ENCODE data around the gene TMEM192. TPM values are rescaled to one million over a fixed set of nuclear protein-coding genes. Genes with fewer than 3 reads are reported as not detected.

Gene TMEM192
- polyA plus RNA-seq, 1 donor (not counting 4 experiments of a cell fraction or from before 2014, with no cell fraction given), result 29.9 TPM

GRCh38 chr4:165053645-165054044, 59.0 kb downstream of the TMEM192 start, which contains the start of gene TRIM75:
Gene TRIM75 (plus strand): TSS chr4:165053866. CDS start chr4:165059148, 5,282 bp downstream.
- Histone ChIP-seq H3K27me3 (ENCODE audit: control insufficient read depth, extremely low read depth, insufficient read depth, low read length) (no peaks in the 10 kb centered on the region), H3K79me2 (ENCODE audit: control insufficient read depth, insufficient read depth, low read length) (no peaks in the 10 kb centered on the region), H3K36me3 (ENCODE audit: control insufficient read depth in 2 of 2, extremely low read depth in 1 of 2, insufficient read depth in 2 of 2, low read length in 2 of 2) (no peaks in the 10 kb centered on the region), H3K27ac (ENCODE audit: control insufficient read depth, insufficient read depth, low read length) (no peak within 1 kb of the TSS), H3K9ac (ENCODE audit: control insufficient read depth, extremely low read depth, insufficient read depth, low read length) (no peak within 1 kb of the TSS), H3K9me1 (ENCODE audit: control insufficient read depth, extremely low read depth, insufficient read depth, low read length) (no peaks in the 10 kb centered on the region), H3K9me3 (ENCODE audit: control insufficient read depth, low read depth, low read length) (no peaks in the 10 kb centered on the region), H3K4me1 (ENCODE audit: control insufficient read depth, extremely low read depth, insufficient read depth, low read length) (no peaks in the 10 kb centered on the region), H2AFZ (ENCODE audit: control insufficient read depth, low read length) (no peak within 1 kb of the TSS), H4K20me1 (ENCODE audit: control insufficient read depth, extremely low read depth, insufficient read depth, low read length) (no peaks in the 10 kb centered on the region), H3K4me3 (ENCODE audit: control insufficient read depth in 2 of 3, extremely low read depth in 1 of 3, insufficient read depth in 2 of 3, low read depth in 1 of 3, low read length in 3 of 3) (no peak within 1 kb of the TSS), H3K4me2 (ENCODE audit: control insufficient read depth, extremely low read depth, insufficient read depth, low read depth, low read length) (no peak within 1 kb of the TSS)
- TF ChIP-seq CTCF (optimal IDR thresholded peaks at IDR 0.05 in 1 of 3, IDR thresholded peaks at IDR 0.05 in 1 of 3, conservative IDR thresholded peaks at IDR 0.05 in 1 of 3; ENCODE audit: extremely low read depth in 1 of 3, insufficient read depth in 2 of 3, low read length in 3 of 3) (no peak), EZH2 (IDR thresholded peaks at IDR 0.05; ENCODE audit: low read length) (no peak)
- dilution Hi-C loops (cut with MboI; ENCODE audit: extremely low pct_ligation_motif_present, low sequenced_read_pairs), result no loop called here
- FAIRE-seq (no peak), DNase-seq (ENCODE audit: low read depth, low spot score) (no peak)

GRCh38 chr4:165052627-165053026, 60.0 kb downstream of the TMEM192 start:
- dilution Hi-C loops (cut with MboI; ENCODE audit: extremely low pct_ligation_motif_present, low sequenced_read_pairs), result no loop called here
- Histone ChIP-seq H3K27me3 (ENCODE audit: control insufficient read depth, extremely low read depth, insufficient read depth, low read length) (no peaks in the 10 kb centered on the region), H3K27ac (ENCODE audit: control insufficient read depth, insufficient read depth, low read length) (no peak overlapping the region), H3K4me3 (ENCODE audit: control insufficient read depth in 2 of 3, extremely low read depth in 1 of 3, insufficient read depth in 2 of 3, low read depth in 1 of 3, low read length in 3 of 3) (no peak overlapping the region), H3K79me2 (ENCODE audit: control insufficient read depth, insufficient read depth, low read length) (no peaks in the 10 kb centered on the region), H3K4me1 (ENCODE audit: control insufficient read depth, extremely low read depth, insufficient read depth, low read length) (no peaks in the 10 kb centered on the region), H3K9me3 (ENCODE audit: control insufficient read depth, low read depth, low read length) (no peaks in the 10 kb centered on the region), H3K36me3 (ENCODE audit: control insufficient read depth in 2 of 2, extremely low read depth in 1 of 2, insufficient read depth in 2 of 2, low read length in 2 of 2) (no peaks in the 10 kb centered on the region), H3K9me1 (ENCODE audit: control insufficient read depth, extremely low read depth, insufficient read depth, low read length) (no peaks in the 10 kb centered on the region), H3K9ac (ENCODE audit: control insufficient read depth, extremely low read depth, insufficient read depth, low read length) (no peak overlapping the region), H2AFZ (ENCODE audit: control insufficient read depth, low read length) (no peak overlapping the region), H3K4me2 (ENCODE audit: control insufficient read depth, extremely low read depth, insufficient read depth, low read depth, low read length) (no peak overlapping the region), H4K20me1 (ENCODE audit: control insufficient read depth, extremely low read depth, insufficient read depth, low read length) (no peaks in the 10 kb centered on the region)
- FAIRE-seq (no peak), DNase-seq (ENCODE audit: low read depth, low spot score) (no peak)
- no peak for TF ChIP-seq EZH2 (IDR thresholded peaks at IDR 0.05; ENCODE audit: low read length)
- TF ChIP-seq CTCF (optimal IDR thresholded peaks at IDR 0.05 in 1 of 3, IDR thresholded peaks at IDR 0.05 in 1 of 3, conservative IDR thresholded peaks at IDR 0.05 in 1 of 3; ENCODE audit: extremely low read depth in 1 of 3, insufficient read depth in 2 of 3, low read length in 3 of 3), result no peak

Measured in keratinocyte (primary cell).